HG03139 (cell line): ENCODE data around the gene GATA2.

Source experiments
- ATAC-seq: cut with Tn5 transposase; IDR thresholded peaks from one replicate; pipeline ENCODE4 v1.9.1; 2021; ENCODE audit not compliant: unreplicated experiment

Gene GATA2

GRCh38 chr3:128503164-128503651 lies 10.2 kb upstream of the GATA2 start:
- no peak for ATAC-seq

- ATAC-seq: no peak
These were observed 9.7 kb upstream of the GATA2 start for GRCh38 chr3:128502712-128503111.

GRCh38 chr3:128501431-128501830 lies 8.4 kb upstream of the GATA2 start:
- no peak for ATAC-seq

- no peak for ATAC-seq
These were observed 7.6 kb upstream of the GATA2 start for GRCh38 chr3:128500556-128500955.

GRCh38 chr3:128499724-128500275 lies 6.8 kb upstream of the GATA2 start:
- no peak for ATAC-seq

GRCh38 chr3:128498901-128499530 lies 6.0 kb upstream of the GATA2 start:
- ATAC-seq: no peak

- no peak for ATAC-seq
These were observed 5.2 kb upstream of the GATA2 start for GRCh38 chr3:128498127-128498626.

- ATAC-seq: no peak
These were observed 4.5 kb upstream of the GATA2 start for GRCh38 chr3:128497305-128498126.

- no peak for ATAC-seq
These were observed 3.8 kb upstream of the GATA2 start for GRCh38 chr3:128496602-128497304.

- no peak for ATAC-seq
These were observed 3.1 kb upstream of the GATA2 start for GRCh38 chr3:128496019-128496601.

GRCh38 chr3:128495435-128495970 lies 2.5 kb upstream of the GATA2 start:
- no peak for ATAC-seq

- ATAC-seq: no peak
These were observed 1.3 kb upstream of the GATA2 start for GRCh38 chr3:128494367-128494650.

GRCh38 chr3:128493570-128494366 lies 767 bp upstream of the GATA2 start:
- no peak for ATAC-seq

- ATAC-seq: no peak
These were observed 895 bp downstream of the GATA2 start for GRCh38 chr3:128491941-128492670.

- no peak for ATAC-seq
These were observed 1.4 kb downstream of the GATA2 start for GRCh38 chr3:128491691-128491940.

GRCh38 chr3:128490915-128491690 lies 1.9 kb downstream of the GATA2 start:
- ATAC-seq: no peak

GRCh38 chr3:128490650-128490914 lies 2.4 kb downstream of the GATA2 start:
- ATAC-seq: no peak

- ATAC-seq: no peak
These were observed 2.9 kb downstream of the GATA2 start for GRCh38 chr3:128489927-128490649.

- ATAC-seq: no peak
These were observed 3.4 kb downstream of the GATA2 start for GRCh38 chr3:128489674-128489926.
